GM23248 (cell line): ENCODE results near the gene MCF2L. TPM values are rescaled to one million over a fixed set of nuclear protein-coding genes. Genes with fewer than 3 reads are reported as not detected.

ENCODE experiments used
- DNase-seq: peaks from one replicate; pipeline ENCODE4 v3.0.0-alpha.2; 2015
- H2AFZ ChIP-seq: fragments of 200-600 bp; sonication (generic); 2 replicates; pipeline ENCODE4 v1.6.1; 2016; ENCODE audit warnings: antibody characterized with exemption
- H3F3A ChIP-seq: fragments of 200-600 bp; sonication (generic); 2 replicates; pipeline ENCODE4 v1.6.1; 2016; ENCODE audit warnings: mild to moderate bottlenecking, antibody characterized with exemption, mixed run types; ENCODE audit not compliant: insufficient read depth
- H3K27ac ChIP-seq: fragments of 200-600 bp; sonication (generic); 2 replicates; pipeline ENCODE4 v1.5.1; 2016; ENCODE audit warnings: mild to moderate bottlenecking
- H3K27me3 ChIP-seq: fragments of 200-600 bp; sonication (generic); replicated peaks from 2 replicates; pipeline ENCODE4 v1.6.1; 2016; ENCODE audit warnings: mild to moderate bottlenecking; ENCODE audit not compliant: insufficient read depth
- H3K36me3 ChIP-seq: fragments of 200-600 bp; sonication (generic); 2 replicates; pipeline ENCODE4 v1.6.1; 2016; ENCODE audit warnings: low read depth, mild to moderate bottlenecking
- H3K4me1 ChIP-seq: fragments of 200-600 bp; sonication (generic); 2 replicates; pipeline ENCODE4 v1.6.1; 2016; ENCODE audit warnings: mild to moderate bottlenecking; ENCODE audit not compliant: insufficient read depth
- H3K4me2 ChIP-seq: fragments of 200-600 bp; sonication (generic); one replicate; pipeline ENCODE4 v1.6.1; 2016; ENCODE audit warnings: mild to moderate bottlenecking; ENCODE audit not compliant: unreplicated experiment
- H3K4me3 ChIP-seq: fragments of 200-600 bp; sonication (generic); 2 replicates; pipeline ENCODE4 v1.5.1; 2016; ENCODE audit warnings: mild to moderate bottlenecking
- H3K79me2 ChIP-seq: fragments of 200-600 bp; sonication (generic); 2 replicates; pipeline ENCODE4 v1.6.1; 2016; ENCODE audit warnings: mild to moderate bottlenecking; ENCODE audit not compliant: insufficient read depth
- H3K9ac ChIP-seq: fragments of 200-600 bp; sonication (generic); 2 replicates; pipeline ENCODE4 v1.6.1; 2016; ENCODE audit warnings: mild to moderate bottlenecking
- H3K9me2 ChIP-seq: fragments of 200-600 bp; sonication (generic); 2 replicates; pipeline ENCODE4 v1.6.1; 2016; ENCODE audit warnings: mixed run types, mild to moderate bottlenecking, moderate library complexity; ENCODE audit not compliant: insufficient read depth
- H3K9me3 ChIP-seq: fragments of 200-600 bp; sonication (generic); one replicate; pipeline ENCODE4 v1.6.1; 2017; ENCODE audit warnings: low read depth
- H4K20me1 ChIP-seq: fragments of 200-600 bp; sonication (generic); 2 replicates; pipeline ENCODE4 v1.6.0; 2016; ENCODE audit not compliant: insufficient read depth
- EZH2 ChIP-seq: fragments of 200-600 bp; sonication (generic); IDR thresholded peaks from 2 replicates; pipeline ENCODE4 v1.6.1; 2018; ENCODE audit warnings: antibody characterized with exemption, mild to moderate bottlenecking; ENCODE audit not compliant: insufficient read depth, poor library complexity, severe bottlenecking
- EZH2phosphoT487 ChIP-seq: fragments of 200-600 bp; sonication (generic); IDR thresholded peaks from 2 replicates; pipeline ENCODE4 v1.6.1; 2018; ENCODE audit warnings: antibody characterized with exemption, moderate library complexity, mild to moderate bottlenecking, low read depth; ENCODE audit not compliant: insufficient read depth
- WGBS, 2 experiments: methylation state at CpG; one replicate each; pipeline ENCODE4 v1.1.6; 2015 to 2017; ENCODE audit warnings: low lambda C conversion rate in 2 of 2, low coverage in 1 of 2; ENCODE audit errors: missing lambda C conversion rate in 2 of 2; 5-methylcytosine and 5-hydroxymethylcytosine counted together
- in situ Hi-C: fragments of 300-500 bp; cut with MboI; formaldehyde crosslinking; loops from 2 replicates; pipeline ENCODE4 v1.15.0; 2020
- polyA plus RNA-seq: library from polyadenylated mRNA; unstranded; fragments of >200 nt; fragmentation: Nextera tagmentation; extraction: Ambion mirVana; gene quantifications from 2 replicates; pipeline ENCODE4 v1.2.1, GENCODE V29; 2016
- total RNA-seq: library from RNA; depleted of rRNA; stranded (reverse); fragments of >200 nt; shearing (Covaris generic); gene quantifications from 2 replicates; pipeline ENCODE4 v1.2.3, GENCODE V29; 2014

MCF2L gene
- total and polyA plus RNA-seq, 2 experiments from 2014 or later = not detected

DNA sequence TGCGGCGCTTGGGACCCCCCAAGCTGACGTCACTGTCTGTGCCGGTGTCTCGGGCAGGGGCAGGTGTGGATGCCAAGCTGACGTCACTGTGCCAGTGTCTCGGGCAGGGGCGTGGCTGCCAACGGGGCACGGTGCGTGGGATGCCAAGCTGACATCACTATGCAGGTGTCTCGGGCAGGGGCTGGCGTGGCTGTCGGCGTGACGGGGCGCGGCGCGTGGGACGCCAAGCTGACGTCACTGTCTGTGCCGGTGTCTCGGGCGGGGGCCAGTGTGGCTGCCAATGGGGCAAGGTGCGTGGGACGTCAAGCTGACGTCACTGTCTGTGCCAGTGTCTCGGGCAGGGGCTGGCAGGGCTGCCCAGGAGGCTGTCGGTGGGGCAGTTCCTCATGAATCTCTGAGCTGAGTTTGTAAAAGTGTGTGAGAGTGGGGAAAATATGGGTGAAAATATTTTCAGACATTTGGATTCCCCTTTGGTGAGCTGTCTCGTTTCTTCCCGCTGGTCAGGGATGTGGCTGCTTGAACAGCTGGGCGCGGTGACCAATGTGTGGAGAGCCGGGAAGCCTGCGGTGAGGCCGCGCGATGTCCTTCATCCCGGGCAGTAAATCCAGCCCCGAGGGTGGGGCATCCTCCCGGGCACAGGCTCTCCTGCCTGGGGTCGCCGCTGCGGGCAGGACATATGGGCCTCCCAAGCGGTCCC, 25.2 kb downstream of the MCF2L start:
- in situ Hi-C loops = no loop called here
- no peak overlapping the region for H3K27ac ChIP-seq
- H3K36me3 ChIP-seq = no peaks in the 10 kb centered on the region
- no peak for TF ChIP-seq EZH2
- TF ChIP-seq EZH2phosphoT487 = no peak
- H2AFZ ChIP-seq = no peak overlapping the region
- H3K4me2 ChIP-seq = no peak overlapping the region
- no peaks in the 10 kb centered on the region for H3K9me2 ChIP-seq
- no peak overlapping the region for H3K9ac ChIP-seq
- DNase-seq = no peak
- H3K4me1 ChIP-seq = no peaks in the 10 kb centered on the region
- H3K27me3 ChIP-seq = peaks cover 7% of the 10 kb centered on the region
- H4K20me1 ChIP-seq = no peaks in the 10 kb centered on the region
- no peak overlapping the region for H3K4me3 ChIP-seq
- H3F3A ChIP-seq = no peaks in the 10 kb centered on the region
- no peaks in the 10 kb centered on the region for H3K79me2 ChIP-seq
- 73 to 79% methylated on average over 39 to 46 of the region's 46 CpGs for WGBS, 2 experiments
- no peaks in the 10 kb centered on the region for H3K9me3 ChIP-seq

DNA sequence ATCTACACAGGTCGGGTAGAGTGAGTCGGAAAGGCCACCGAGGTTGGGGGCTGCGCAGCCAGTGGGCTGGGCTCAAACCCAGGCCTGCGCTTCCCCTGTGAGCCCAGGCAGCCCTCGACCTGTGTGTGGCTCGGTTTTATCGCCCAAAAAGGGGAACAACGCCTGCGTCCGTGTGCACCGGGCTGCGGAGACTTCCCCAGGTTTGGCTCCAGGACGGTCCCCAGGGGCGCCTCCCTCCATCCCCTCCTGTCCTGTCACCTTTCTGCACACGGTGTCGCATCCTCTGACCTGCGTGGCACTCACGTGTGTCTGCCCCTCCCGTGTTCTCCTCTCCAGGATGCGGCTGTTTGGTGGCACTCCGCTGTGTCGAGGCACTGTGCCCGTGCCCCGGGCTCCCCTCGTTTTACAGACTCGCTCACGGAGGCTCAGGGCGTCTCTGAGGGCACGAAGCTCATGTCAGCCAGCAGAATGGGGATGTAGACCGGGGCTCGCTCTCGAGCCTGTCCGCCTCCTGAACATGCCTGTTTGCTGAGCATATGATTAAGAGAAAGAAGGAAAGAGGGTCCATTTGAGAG, 25.9 kb downstream of the MCF2L start:
- H3K79me2 ChIP-seq = no peaks in the 10 kb centered on the region
- no peaks in the 10 kb centered on the region for H3K4me1 ChIP-seq
- no peaks in the 10 kb centered on the region for H4K20me1 ChIP-seq
- no peak overlapping the region for H2AFZ ChIP-seq
- no peak for DNase-seq
- H3K27ac ChIP-seq = no peak overlapping the region
- H3K27me3 ChIP-seq = peaks cover 5% of the 10 kb centered on the region
- no peaks in the 10 kb centered on the region for H3F3A ChIP-seq
- in situ Hi-C loops = no loop called here
- H3K9me3 ChIP-seq = no peaks in the 10 kb centered on the region
- H3K9me2 ChIP-seq = no peaks in the 10 kb centered on the region
- H3K4me3 ChIP-seq = no peak overlapping the region
- no peak for TF ChIP-seq EZH2phosphoT487
- no peak for TF ChIP-seq EZH2
- no peaks in the 10 kb centered on the region for H3K36me3 ChIP-seq
- no peak overlapping the region for H3K4me2 ChIP-seq
- H3K9ac ChIP-seq = no peak overlapping the region
- 70 to 74% methylated on average over 33 to 34 of the region's 34 CpGs for WGBS, 2 experiments

DNA sequence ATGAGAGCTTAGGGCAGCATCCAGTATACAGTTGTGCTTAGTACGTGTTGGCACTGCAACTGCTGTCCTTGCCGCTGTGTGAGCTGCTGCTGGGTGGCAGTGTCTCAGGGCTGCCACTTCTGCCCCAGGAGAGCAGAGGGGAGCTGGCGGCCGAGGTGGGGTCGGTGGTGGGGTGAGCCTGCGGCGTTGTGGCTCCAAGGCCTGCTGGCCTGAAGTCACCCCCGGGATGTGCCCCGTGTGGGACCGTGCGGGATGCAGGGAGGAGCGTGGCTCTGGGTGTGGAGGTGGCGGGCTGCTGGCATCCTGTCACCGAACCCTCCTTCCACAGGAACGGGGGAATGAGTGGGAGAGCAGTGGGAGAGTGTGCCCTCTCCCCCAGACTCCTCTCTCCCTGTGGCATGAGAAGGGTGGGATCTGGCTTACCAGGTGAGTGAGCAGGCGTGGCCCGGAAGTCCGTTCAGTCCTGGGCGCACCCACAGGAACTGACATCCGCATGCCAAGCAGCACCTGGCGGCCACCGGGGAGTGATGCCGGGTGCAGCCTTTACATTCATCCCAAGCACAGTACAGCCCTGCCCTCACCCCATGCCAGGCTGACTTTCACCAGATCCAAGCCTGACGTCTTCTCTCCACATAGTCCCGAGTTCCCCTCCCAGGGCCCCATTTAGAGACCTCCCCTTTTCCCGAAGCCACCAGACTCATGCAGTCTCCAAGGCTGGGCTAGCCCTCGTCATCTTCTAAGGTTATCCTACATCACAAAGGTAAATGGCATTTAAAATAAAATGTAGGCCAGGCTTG, 26.6 kb downstream of the MCF2L start:
- Histone ChIP-seq H3K36me3 (no peaks in the 10 kb centered on the region), H3K4me1 (no peaks in the 10 kb centered on the region), H3K9me2 (no peaks in the 10 kb centered on the region), H3K9me3 (no peaks in the 10 kb centered on the region), H3K4me2 (no peak overlapping the region), H2AFZ (no peak overlapping the region), H3K27me3 (peaks cover under 1% of the 10 kb centered on the region), H3K4me3 (no peak overlapping the region), H3K9ac (no peak overlapping the region), H3K27ac (no peak overlapping the region), H4K20me1 (no peaks in the 10 kb centered on the region), H3F3A (no peaks in the 10 kb centered on the region), H3K79me2 (no peaks in the 10 kb centered on the region)
- no peak for TF ChIP-seq EZH2phosphoT487
- TF ChIP-seq EZH2 = no peak
- in situ Hi-C loops = no loop called here
- 40 to 49% methylated on average over 24 to 27 of the region's 27 CpGs for WGBS, 2 experiments
- no peak for DNase-seq

DNA sequence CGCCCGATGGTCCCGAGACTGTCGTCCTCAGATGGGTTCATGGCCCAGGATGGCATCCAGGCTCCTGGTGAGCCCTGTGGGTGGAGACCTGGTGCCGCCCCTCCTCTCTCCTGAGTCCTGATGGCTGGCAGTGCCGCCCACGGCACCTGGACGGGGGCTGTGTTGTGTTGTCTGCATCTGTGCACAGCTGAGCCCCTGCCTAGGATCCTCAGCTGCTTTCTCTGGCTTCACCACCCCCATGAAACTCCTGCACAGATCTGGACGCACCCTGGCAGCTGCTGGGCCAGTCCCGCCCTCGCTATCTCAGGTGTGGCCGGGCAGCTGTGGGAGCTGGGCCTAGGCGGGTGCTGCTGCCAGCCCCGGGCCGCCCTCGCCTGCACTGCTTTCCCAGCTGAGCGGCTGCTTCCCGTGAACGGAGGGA, 27.7 kb downstream of the MCF2L start:
- Histone ChIP-seq H3K9me3 (no peaks in the 10 kb centered on the region), H3K79me2 (no peaks in the 10 kb centered on the region), H3K4me1 (no peaks in the 10 kb centered on the region), H3K4me2 (no peak overlapping the region), H2AFZ (no peak overlapping the region), H3K36me3 (no peaks in the 10 kb centered on the region), H4K20me1 (no peaks in the 10 kb centered on the region), H3K4me3 (no peak overlapping the region), H3K9ac (no peak overlapping the region), H3K27me3 (peaks cover 11% of the 10 kb centered on the region), H3K9me2 (no peaks in the 10 kb centered on the region), H3K27ac (no peak overlapping the region), H3F3A (no peaks in the 10 kb centered on the region)
- DNase-seq = no peak
- in situ Hi-C loops = no loop called here
- TF ChIP-seq EZH2phosphoT487 = no peak
- TF ChIP-seq EZH2 = no peak
- WGBS, 2 experiments = 59 to 63% methylated on average over 19 of the region's 19 CpGs
